DOHH2 (cell line): ENCODE measurements around the gene TIMM23B.
"Not testable (repeated sequence)": the region's sequence is repeated elsewhere in the genome, so short reads cannot be mapped to it uniquely, and the experiment has no call there.

Experiments used
- EZH2phosphoT487 ChIP-seq: fragments of 200-600 bp; sonication (generic); IDR thresholded peaks from 2 replicates; pipeline ENCODE4 v1.6.1; 2017; ENCODE audit warnings: borderline replicate concordance, mild to moderate bottlenecking, antibody characterized with exemption, low read length, moderate library complexity, mixed read lengths
- TF ChIP-seq, protein P1 (sequence below): fragments of 200-600 bp; sonication (generic); IDR thresholded peaks from one replicate; pipeline ENCODE4 v1.5.1; 2014; ENCODE audit warnings: antibody characterized with exemption, mild to moderate bottlenecking, low read depth, low read length; ENCODE audit not compliant: poor library complexity, severe bottlenecking

DNA sequence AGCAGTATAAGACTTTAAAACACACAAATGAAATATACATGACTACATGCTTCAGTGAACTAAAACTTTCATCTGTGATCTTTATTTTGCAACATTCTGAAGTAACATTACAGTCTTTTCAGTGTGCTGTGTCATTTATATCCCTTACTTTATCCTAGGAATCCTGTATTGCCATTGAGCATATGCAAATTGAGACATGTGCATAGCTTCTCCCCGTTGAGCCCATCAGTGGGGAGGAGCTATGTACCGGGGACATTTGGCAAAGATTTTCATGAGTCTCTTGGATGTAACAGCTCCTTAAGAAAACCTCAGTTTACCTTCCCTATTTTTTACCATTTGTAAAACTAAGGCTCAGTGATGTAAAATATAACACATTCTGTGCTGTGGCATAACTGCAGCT lies 29.6 kb downstream of the TIMM23B start:
- TF ChIP-seq, protein P1, sequence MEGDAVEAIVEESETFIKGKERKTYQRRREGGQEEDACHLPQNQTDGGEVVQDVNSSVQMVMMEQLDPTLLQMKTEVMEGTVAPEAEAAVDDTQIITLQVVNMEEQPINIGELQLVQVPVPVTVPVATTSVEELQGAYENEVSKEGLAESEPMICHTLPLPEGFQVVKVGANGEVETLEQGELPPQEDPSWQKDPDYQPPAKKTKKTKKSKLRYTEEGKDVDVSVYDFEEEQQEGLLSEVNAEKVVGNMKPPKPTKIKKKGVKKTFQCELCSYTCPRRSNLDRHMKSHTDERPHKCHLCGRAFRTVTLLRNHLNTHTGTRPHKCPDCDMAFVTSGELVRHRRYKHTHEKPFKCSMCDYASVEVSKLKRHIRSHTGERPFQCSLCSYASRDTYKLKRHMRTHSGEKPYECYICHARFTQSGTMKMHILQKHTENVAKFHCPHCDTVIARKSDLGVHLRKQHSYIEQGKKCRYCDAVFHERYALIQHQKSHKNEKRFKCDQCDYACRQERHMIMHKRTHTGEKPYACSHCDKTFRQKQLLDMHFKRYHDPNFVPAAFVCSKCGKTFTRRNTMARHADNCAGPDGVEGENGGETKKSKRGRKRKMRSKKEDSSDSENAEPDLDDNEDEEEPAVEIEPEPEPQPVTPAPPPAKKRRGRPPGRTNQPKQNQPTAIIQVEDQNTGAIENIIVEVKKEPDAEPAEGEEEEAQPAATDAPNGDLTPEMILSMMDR: not testable (repeated sequence)
- TF ChIP-seq EZH2phosphoT487: not testable (repeated sequence)
